Naive thymus-derived CD4-positive, alpha-beta T cell (primary cell): ENCODE results near the gene LRCH1. TPM values are rescaled to one million over a fixed set of nuclear protein-coding genes. Genes with fewer than 3 reads are reported as not detected.
"Not testable (repeated sequence)": the region's sequence is repeated elsewhere in the genome, so short reads cannot be mapped to it uniquely, and the experiment has no call there.

Experiments used
- ATAC-seq: fragments of 150-1000 bp; cut with Tn5 transposase; 2 replicates; pipeline ENCODE4 v1.10.0; 2021; ENCODE audit warnings: mild to moderate bottlenecking, moderate library complexity
- CTCF ChIA-PET: fragments of 350-600 bp; sonication (Branson Sonifier 250); formaldehyde crosslinking; loops from one replicate; lab custom pipeline; 2021; ENCODE audit warnings: antibody characterized with exemption; lab: Charles Lee
- POLR2A ChIA-PET: fragments of 350-600 bp; sonication (Branson Sonifier 250); formaldehyde crosslinking; loops from one replicate; lab custom pipeline; 2021; ENCODE audit warnings: antibody characterized with exemption, inconsistent platforms; lab: Charles Lee
- DNase-seq, 9 donors: peaks; one replicate each; pipeline versions ENCODE4 v3.0.0 to v3.0.0-alpha.2; 2020 to 2022; ENCODE audit warnings: mixed read lengths in 1 of 9
- H3K27ac ChIP-seq: one replicate; pipeline ENCODE4 v1.7.0; 2013; ENCODE audit warnings: mild to moderate bottlenecking, low read depth, low read length, moderate library complexity
- H3K27me3 ChIP-seq, 2 donors: one replicate each; pipeline ENCODE4 v1.7.0; 2013; ENCODE audit warnings: low read length in 2 of 2, mild to moderate bottlenecking in 2 of 2, moderate library complexity in 2 of 2; ENCODE audit not compliant: control insufficient read depth in 2 of 2, insufficient read depth in 2 of 2
- H3K36me3 ChIP-seq, 3 experiments: 1 replicate in 2 of 3; 2 replicates in 1 of 3; pipeline ENCODE4 v1.7.0; 2013; ENCODE audit warnings: low read length in 3 of 3, mild to moderate bottlenecking in 3 of 3, moderate library complexity in 1 of 3; ENCODE audit not compliant: insufficient read depth in 3 of 3, control insufficient read depth in 2 of 3
- H3K4me1 ChIP-seq, 2 donors: one replicate each; pipeline ENCODE4 v1.7.0; 2013; ENCODE audit warnings: low read length in 2 of 2, mild to moderate bottlenecking in 2 of 2, moderate library complexity in 1 of 2; ENCODE audit not compliant: control insufficient read depth in 2 of 2, insufficient read depth in 2 of 2
- H3K4me3 ChIP-seq: 2 replicates; pipeline ENCODE4 v1.7.0; 2013; ENCODE audit warnings: mild to moderate bottlenecking, low read length
- H3K9me3 ChIP-seq, 3 experiments: 1 replicate in 2 of 3; 2 replicates in 1 of 3; pipeline ENCODE4 v1.7.0; 2013; ENCODE audit warnings: low read length in 3 of 3; ENCODE audit not compliant: control insufficient read depth in 2 of 3
- H3K27ac Mint-ChIP-seq, 9 donors: one replicate each; pipeline ENCODE4 v1.8.0; 2020 to 2022; ENCODE audit warnings: mixed read lengths in 9 of 9, mild to moderate bottlenecking in 8 of 9, moderate library complexity in 5 of 9, inconsistent platforms in 2 of 9
- H3K27me3 Mint-ChIP-seq, 5 donors: one replicate each; pipeline ENCODE4 v1.8.0; 2021 to 2022; ENCODE audit warnings: mixed read lengths in 5 of 5, mild to moderate bottlenecking in 1 of 5
- H3K36me3 Mint-ChIP-seq, 5 donors: one replicate each; pipeline ENCODE4 v1.8.0; 2020 to 2022; ENCODE audit warnings: mixed read lengths in 5 of 5, mild to moderate bottlenecking in 3 of 5, inconsistent platforms in 1 of 5
- H3K4me1 Mint-ChIP-seq, 7 donors: one replicate each; pipeline ENCODE4 v1.8.0; 2020 to 2022; ENCODE audit warnings: mixed read lengths in 7 of 7, mild to moderate bottlenecking in 3 of 7, inconsistent platforms in 1 of 7
- H3K4me3 Mint-ChIP-seq, 10 donors: one replicate each; pipeline ENCODE4 v1.8.0; 2020 to 2022; ENCODE audit warnings: mild to moderate bottlenecking in 10 of 10, mixed read lengths in 10 of 10, moderate library complexity in 6 of 10, inconsistent platforms in 2 of 10
- H3K9me3 Mint-ChIP-seq, 11 donors: one replicate each; pipeline ENCODE4 v1.8.0; 2020 to 2022; ENCODE audit warnings: mixed read lengths in 11 of 11, mild to moderate bottlenecking in 4 of 11, inconsistent platforms in 1 of 11, moderate library complexity in 1 of 11
- intact Hi-C, 2 donors: fragments of 100-400 bp; cut with micrococcal nuclease; formaldehyde crosslinking; loops; one replicate each; pipeline ENCODE4 v1.15.1; 2023
- polyA plus RNA-seq, 2 donors: library from polyadenylated mRNA; unstranded; fragments of 300-500 nt; fragmentation: Illumina TruSeq; gene quantifications; one replicate each; pipeline ENCODE4 v1.2.3, GENCODE V29; 2021
- total RNA-seq, 6 experiments: library from RNA in 5 of 6; stranded (reverse) in 5 of 6; gene quantifications; 1 replicate in 5 of 6; 2 replicates in 1 of 6; pipeline ENCODE4 v1.2.3 and lab custom pipeline; 2021 to 2026

Gene LRCH1
- total and polyA plus RNA-seq, 7 experiments from 2014 or later = 4.1 to 24.2 (median 15.2) TPM

- DNase-seq (no peak), ATAC-seq (no peak)
- Mint-ChIP-seq H3K9me3 (peaks cover 0 to 11% (median 5%) of the 10 kb centered on the region in 11 donors), H3K27ac (no peak overlapping the region), H3K4me1 (peaks cover 0 to 2% (median 0%) of the 10 kb centered on the region in 7 donors), H3K27me3 (peaks cover 6 to 39% (median 15%) of the 10 kb centered on the region in 5 donors), H3K36me3 (peaks cover 0 to 4% (median 0%) of the 10 kb centered on the region in 5 donors), H3K4me3 (no peak overlapping the region)
- no peaks in the 10 kb centered on the region for H3K9me3 ChIP-seq
- H3K27me3 ChIP-seq = no peaks in the 10 kb centered on the region
- ChIA-PET CTCF (no interaction called here), POLR2A (no interaction called here)
- H3K4me1 ChIP-seq = no peaks in the 10 kb centered on the region
- intact Hi-C loops = no loop called here
- no peaks in the 10 kb centered on the region for H3K36me3 ChIP-seq
- no peak overlapping the region for H3K4me3 ChIP-seq
- H3K27ac ChIP-seq = no peak overlapping the region
These were observed 36.2 kb upstream of the LRCH1 start for GRCh38 chr13:46516599-46517338.

GRCh38 chr13:46517748-46518147, 35.2 kb upstream of the LRCH1 start:
- H3K4me1 Mint-ChIP-seq, H3K27ac ChIP-seq, H3K36me3 ChIP-seq, CTCF ChIA-PET, H3K27me3 ChIP-seq, H3K36me3 Mint-ChIP-seq, ATAC-seq, H3K4me3 Mint-ChIP-seq, intact Hi-C loops, POLR2A ChIA-PET, H3K9me3 ChIP-seq, H3K4me1 ChIP-seq, H3K4me3 ChIP-seq, DNase-seq: not testable (repeated sequence)
- H3K27ac Mint-ChIP-seq = peak overlapping the region in 1 of 9 donors; percentile 9
- peaks cover 0 to 16% (median 5%) of the 10 kb centered on the region in 11 donors for H3K9me3 Mint-ChIP-seq
- H3K27me3 Mint-ChIP-seq = peaks cover 9 to 39% (median 15%) of the 10 kb centered on the region in 5 donors

GRCh38 chr13:46519182-46519581, 33.8 kb upstream of the LRCH1 start:
- CTCF ChIA-PET = no interaction called here
- Mint-ChIP-seq H3K4me1 (peaks cover 0 to 2% (median 0%) of the 10 kb centered on the region in 7 donors), H3K27ac (no peak overlapping the region), H3K4me3 (no peak overlapping the region), H3K36me3 (peaks cover 0 to 4% (median 0%) of the 10 kb centered on the region in 5 donors), H3K9me3 (peaks cover 0 to 16% (median 5%) of the 10 kb centered on the region in 11 donors), H3K27me3 (peaks cover 9 to 32% (median 14%) of the 10 kb centered on the region in 5 donors)
- no peak overlapping the region for H3K4me3 ChIP-seq
- ATAC-seq (no peak), DNase-seq (no peak)
- intact Hi-C loops = no loop called here
- no peaks in the 10 kb centered on the region for H3K4me1 ChIP-seq
- H3K9me3 ChIP-seq = no peaks in the 10 kb centered on the region
- no peak overlapping the region for H3K27ac ChIP-seq
- H3K36me3 ChIP-seq = no peaks in the 10 kb centered on the region
- POLR2A ChIA-PET = no interaction called here
- H3K27me3 ChIP-seq = no peaks in the 10 kb centered on the region

- no peak overlapping the region for H3K27ac ChIP-seq
- no peak overlapping the region for H3K4me3 Mint-ChIP-seq
- H3K9me3 Mint-ChIP-seq = peaks cover 0 to 16% (median 5%) of the 10 kb centered on the region in 11 donors
- CTCF ChIA-PET = no interaction called here
- H3K9me3 ChIP-seq = no peaks in the 10 kb centered on the region
- H3K36me3 Mint-ChIP-seq = peaks cover 0 to 4% (median 0%) of the 10 kb centered on the region in 5 donors
- no peak overlapping the region for H3K4me3 ChIP-seq
- ATAC-seq (no peak), DNase-seq (no peak)
- no peaks in the 10 kb centered on the region for H3K4me1 ChIP-seq
- H3K27ac Mint-ChIP-seq = no peak overlapping the region
- POLR2A ChIA-PET = no interaction called here
- peaks cover 9 to 28% (median 11%) of the 10 kb centered on the region in 5 donors for H3K27me3 Mint-ChIP-seq
- peaks cover 0 to 2% (median 0%) of the 10 kb centered on the region in 7 donors for H3K4me1 Mint-ChIP-seq
- H3K27me3 ChIP-seq = no peaks in the 10 kb centered on the region
- intact Hi-C loops = no loop called here
- H3K36me3 ChIP-seq = no peaks in the 10 kb centered on the region
These were observed 32.8 kb upstream of the LRCH1 start for GRCh38 chr13:46520166-46520565.

GRCh38 chr13:46521486-46521885, 31.5 kb upstream of the LRCH1 start:
- Mint-ChIP-seq H3K4me1 (no peaks in the 10 kb centered on the region), H3K27me3 (peaks cover 4 to 27% (median 11%) of the 10 kb centered on the region in 5 donors), H3K27ac (no peak overlapping the region), H3K4me3 (no peak overlapping the region), H3K9me3 (peaks cover 0 to 11% (median 2%) of the 10 kb centered on the region in 11 donors), H3K36me3 (no peaks in the 10 kb centered on the region)
- intact Hi-C loops = no loop called here
- ATAC-seq (no peak), DNase-seq (no peak)
- no peaks in the 10 kb centered on the region for H3K36me3 ChIP-seq
- H3K9me3 ChIP-seq = no peaks in the 10 kb centered on the region
- ChIA-PET POLR2A (no interaction called here), CTCF (no interaction called here)
- no peak overlapping the region for H3K4me3 ChIP-seq
- H3K27ac ChIP-seq = no peak overlapping the region
- no peaks in the 10 kb centered on the region for H3K4me1 ChIP-seq
- no peaks in the 10 kb centered on the region for H3K27me3 ChIP-seq

GRCh38 chr13:46521921-46522747, 30.8 kb upstream of the LRCH1 start:
- Mint-ChIP-seq H3K9me3 (peaks cover 0 to 11% (median 2%) of the 10 kb centered on the region in 11 donors), H3K36me3 (no peaks in the 10 kb centered on the region), H3K4me3 (no peak overlapping the region), H3K4me1 (no peaks in the 10 kb centered on the region), H3K27me3 (peaks cover 4 to 21% (median 11%) of the 10 kb centered on the region in 5 donors), H3K27ac (no peak overlapping the region)
- no peak overlapping the region for H3K4me3 ChIP-seq
- intact Hi-C loops = no loop called here
- CTCF ChIA-PET = no interaction called here
- no peaks in the 10 kb centered on the region for H3K9me3 ChIP-seq
- H3K27me3 ChIP-seq = no peaks in the 10 kb centered on the region
- H3K36me3 ChIP-seq = no peaks in the 10 kb centered on the region
- no peak overlapping the region for H3K27ac ChIP-seq
- H3K4me1 ChIP-seq = no peaks in the 10 kb centered on the region
- DNase-seq (no peak), ATAC-seq (no peak)
- POLR2A ChIA-PET = no interaction called here
